ENCODE results near the gene VSIG2.
A peak's percentile ranks its signal among the peaks of the same experiment; 100 is the strongest.
"Not testable (repeated sequence)": the region's sequence is repeated elsewhere in the genome, so short reads cannot be mapped to it uniquely, and the experiment has no call there.

The VSIG2 gene

GRCh38 chr11:124751741-124752470 lies at the start of gene VSIG2:
VSIG2 (minus strand) TSS chr11:124752255; CDS start chr11:124752137, 118 bp downstream.
- no peak for DNase-seq (ENCODE audit: low read depth, low spot score)

- DNase-seq (ENCODE audit: low read depth, low spot score), result no peak
Measured at GRCh38 chr11:124801014-124801413, 49.0 kb upstream of the VSIG2 start.

GRCh38 chr11:124800226-124800929 lies 48.3 kb upstream of the VSIG2 start, which contains the start of gene MSANTD2:
MSANTD2 (minus strand) TSS chr11:124800406; CDS start chr11:124800380, 26 bp downstream.
- DNase-seq (ENCODE audit: low read depth, low spot score), result peak; percentile 60

GRCh38 chr11:124799348-124800225 lies 47.5 kb upstream of the VSIG2 start:
- DNase-seq (ENCODE audit: low read depth, low spot score), result no peak

GRCh38 chr11:124798991-124799347 lies 46.9 kb upstream of the VSIG2 start:
- no peak for DNase-seq (ENCODE audit: low read depth, low spot score)

- DNase-seq (ENCODE audit: low read depth, low spot score), result no peak
Measured at GRCh38 chr11:124796312-124796711, 44.3 kb upstream of the VSIG2 start.

GRCh38 chr11:124793466-124794278 lies 41.6 kb upstream of the VSIG2 start:
- DNase-seq (ENCODE audit: low read depth, low spot score), result no peak

GRCh38 chr11:124791626-124792341 lies 39.7 kb upstream of the VSIG2 start:
- DNase-seq (ENCODE audit: low read depth, low spot score), result no peak

- DNase-seq (ENCODE audit: low read depth, low spot score), result no peak
Measured at GRCh38 chr11:124788521-124788920, 36.5 kb upstream of the VSIG2 start.

GRCh38 chr11:124784051-124784450 lies 32.0 kb upstream of the VSIG2 start:
- DNase-seq (ENCODE audit: low read depth, low spot score), result no peak

- DNase-seq (ENCODE audit: low read depth, low spot score), result no peak
Measured at GRCh38 chr11:124783002-124783401, 30.9 kb upstream of the VSIG2 start.

- no peak for DNase-seq (ENCODE audit: low read depth, low spot score)
Measured at GRCh38 chr11:124779568-124779967, 27.5 kb upstream of the VSIG2 start.

GRCh38 chr11:124778281-124778680 lies 26.2 kb upstream of the VSIG2 start:
- no peak for DNase-seq (ENCODE audit: low read depth, low spot score)

GRCh38 chr11:124776865-124777645 lies 25.0 kb upstream of the VSIG2 start:
- no peak for DNase-seq (ENCODE audit: low read depth, low spot score)

- DNase-seq (ENCODE audit: low read depth, low spot score), result not testable (repeated sequence)
Measured at GRCh38 chr11:124770959-124771358, 18.9 kb upstream of the VSIG2 start.

- no peak for DNase-seq (ENCODE audit: low read depth, low spot score)
Measured at GRCh38 chr11:124769806-124770774, 18.0 kb upstream of the VSIG2 start.

- DNase-seq (ENCODE audit: low read depth, low spot score), result no peak
Measured at GRCh38 chr11:124768914-124769313, 16.9 kb upstream of the VSIG2 start.

GRCh38 chr11:124766156-124766555 lies 14.1 kb upstream of the VSIG2 start:
- no peak for DNase-seq (ENCODE audit: low read depth, low spot score)
